Measurements from ENCODE around the gene TET3. TPM values are rescaled to one million over a fixed set of nuclear protein-coding genes. Genes with fewer than 3 reads are reported as not detected.

The TET3 gene
- total RNA-seq (ENCODE audit: unreplicated experiment): 92.4 TPM
- long read RNA-seq, partial matches to known transcripts: 0 of 3 reads
- long read RNA-seq, other reads (novel, unspliced or antisense): 3 of 3 reads

DNA sequence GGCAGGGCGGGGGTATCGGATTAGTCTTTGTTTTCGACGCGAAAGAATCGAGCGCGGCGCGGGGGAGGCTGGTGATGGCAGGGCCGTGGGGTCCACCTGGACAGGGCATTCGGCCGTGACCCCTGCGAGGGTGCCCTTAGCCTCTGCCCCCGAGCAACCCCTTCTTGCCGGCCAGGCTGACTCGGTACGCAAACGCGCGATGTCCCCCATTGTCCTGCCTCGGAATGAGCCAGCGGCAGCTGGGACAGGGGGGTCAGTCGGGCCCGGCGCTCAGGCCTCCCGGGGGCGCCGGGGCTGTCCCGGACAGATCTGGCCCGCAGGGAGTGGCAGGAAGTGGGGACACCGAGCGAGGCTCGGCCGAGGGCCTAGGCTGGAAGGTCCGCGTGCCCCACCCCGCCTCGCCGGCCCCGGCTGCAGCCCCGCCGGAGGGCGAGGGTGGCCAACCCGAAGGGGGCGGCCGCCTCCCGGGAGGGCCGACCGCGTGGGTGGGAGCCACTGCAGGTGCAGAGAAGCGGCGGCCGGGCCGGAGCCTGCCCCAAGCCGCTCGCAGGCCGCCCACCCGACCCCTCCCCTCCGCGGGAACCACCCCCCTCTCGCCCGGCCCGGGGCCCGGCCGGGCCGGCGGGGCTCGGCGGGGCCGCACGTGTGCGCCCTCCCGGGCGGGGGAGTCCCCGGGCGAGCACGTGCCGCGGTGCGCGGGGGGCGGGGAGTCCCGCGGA lies at the start of gene TET3:
TSS of gene TET3 (plus strand) at position 708 of the 719 bp plus-strand sequence. CDS start 1,494 bp downstream, outside the sequence.
- H3K27me3 Mint-ChIP-seq (ENCODE audit: unreplicated experiment): peaks cover 18% of the 10 kb centered on the region
- peak within 1 kb of the TSS; percentile 77 for H3K27ac Mint-ChIP-seq (ENCODE audit: unreplicated experiment)
- TF ChIP-seq, protein P1, sequence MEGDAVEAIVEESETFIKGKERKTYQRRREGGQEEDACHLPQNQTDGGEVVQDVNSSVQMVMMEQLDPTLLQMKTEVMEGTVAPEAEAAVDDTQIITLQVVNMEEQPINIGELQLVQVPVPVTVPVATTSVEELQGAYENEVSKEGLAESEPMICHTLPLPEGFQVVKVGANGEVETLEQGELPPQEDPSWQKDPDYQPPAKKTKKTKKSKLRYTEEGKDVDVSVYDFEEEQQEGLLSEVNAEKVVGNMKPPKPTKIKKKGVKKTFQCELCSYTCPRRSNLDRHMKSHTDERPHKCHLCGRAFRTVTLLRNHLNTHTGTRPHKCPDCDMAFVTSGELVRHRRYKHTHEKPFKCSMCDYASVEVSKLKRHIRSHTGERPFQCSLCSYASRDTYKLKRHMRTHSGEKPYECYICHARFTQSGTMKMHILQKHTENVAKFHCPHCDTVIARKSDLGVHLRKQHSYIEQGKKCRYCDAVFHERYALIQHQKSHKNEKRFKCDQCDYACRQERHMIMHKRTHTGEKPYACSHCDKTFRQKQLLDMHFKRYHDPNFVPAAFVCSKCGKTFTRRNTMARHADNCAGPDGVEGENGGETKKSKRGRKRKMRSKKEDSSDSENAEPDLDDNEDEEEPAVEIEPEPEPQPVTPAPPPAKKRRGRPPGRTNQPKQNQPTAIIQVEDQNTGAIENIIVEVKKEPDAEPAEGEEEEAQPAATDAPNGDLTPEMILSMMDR (IDR thresholded peaks at IDR 0.05; ENCODE audit: partially characterized antibody, unreplicated experiment): no peak
- peaks cover 4% of the 10 kb centered on the region for H3K36me3 Mint-ChIP-seq (ENCODE audit: unreplicated experiment)
- peak; percentile 67 for DNase-seq
- H3K4me3 Mint-ChIP-seq (ENCODE audit: unreplicated experiment): peak within 1 kb of the TSS; percentile 89
- H3K9me3 Mint-ChIP-seq (ENCODE audit: unreplicated experiment): peaks cover 4% of the 10 kb centered on the region
- peaks cover 34% of the 10 kb centered on the region for H3K4me1 Mint-ChIP-seq (ENCODE audit: low read depth, unreplicated experiment)

DNA sequence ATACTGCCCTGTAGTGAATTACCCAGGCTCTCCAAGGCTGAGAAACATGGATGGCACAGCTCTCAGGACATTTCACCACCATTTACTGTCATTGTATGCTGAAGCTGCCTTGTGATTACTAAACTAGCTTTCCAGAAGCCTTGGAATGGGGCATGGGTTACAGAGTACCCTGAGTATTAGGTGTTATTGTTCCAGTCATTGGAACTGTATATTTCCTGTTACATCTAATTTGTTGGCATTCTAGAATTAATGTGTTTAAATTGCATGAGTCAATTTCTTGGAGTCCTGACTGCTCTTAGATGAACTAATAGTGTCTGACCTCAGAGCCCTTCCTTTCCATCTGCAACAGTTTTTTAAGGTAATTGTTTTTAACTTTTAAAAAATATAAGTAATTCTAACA lies 49.1 kb upstream of the TET3 start:
- Mint-ChIP-seq H3K27ac (ENCODE audit: unreplicated experiment) (no peak overlapping the region), H3K4me1 (ENCODE audit: low read depth, unreplicated experiment) (peaks cover 3% of the 10 kb centered on the region), H3K4me3 (ENCODE audit: unreplicated experiment) (no peak overlapping the region), H3K36me3 (ENCODE audit: unreplicated experiment) (no peaks in the 10 kb centered on the region), H3K9me3 (ENCODE audit: unreplicated experiment) (no peaks in the 10 kb centered on the region), H3K27me3 (ENCODE audit: unreplicated experiment) (peaks cover 2% of the 10 kb centered on the region)
- DNase-seq: no peak
- TF ChIP-seq, protein P1 (IDR thresholded peaks at IDR 0.05; ENCODE audit: partially characterized antibody, unreplicated experiment): no peak

DNA sequence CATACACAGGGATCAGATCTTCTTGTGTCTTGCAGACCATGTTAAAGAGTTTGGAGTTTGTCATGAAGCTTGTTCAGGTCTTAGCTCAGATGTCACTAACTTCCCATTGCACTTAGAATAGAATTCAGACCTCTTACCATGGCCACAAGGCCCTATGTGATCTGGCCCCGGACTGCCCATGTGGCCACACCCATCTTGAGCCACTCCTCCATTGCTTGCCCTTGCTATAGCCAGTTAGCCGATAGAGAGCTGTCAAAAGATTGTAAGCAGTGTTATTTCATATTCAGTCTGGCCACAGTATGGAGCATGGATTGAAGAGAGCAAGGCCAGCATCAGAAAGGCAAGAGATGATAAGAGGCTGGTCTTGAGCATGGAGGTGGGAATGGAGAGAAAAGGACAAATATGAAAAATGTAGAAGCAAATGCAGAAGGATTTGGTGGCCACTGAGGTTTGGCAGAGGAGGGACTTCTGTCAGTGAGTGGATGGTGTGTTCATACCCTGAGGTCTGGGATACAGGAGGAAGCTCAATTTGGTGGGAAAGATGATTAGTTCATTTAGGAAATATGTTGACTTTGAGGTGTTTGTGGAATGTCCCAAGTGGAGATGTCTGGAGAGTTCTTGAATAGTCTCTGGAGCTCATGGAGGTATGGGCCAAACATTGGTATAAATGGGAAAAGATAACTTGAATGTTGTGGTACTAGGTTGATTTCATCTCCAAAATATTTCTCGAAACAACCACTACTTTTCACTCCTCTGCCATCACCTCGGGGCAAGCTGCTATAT lies 47.4 kb upstream of the TET3 start:
- H3K27me3 Mint-ChIP-seq (ENCODE audit: unreplicated experiment): peaks cover 2% of the 10 kb centered on the region
- H3K27ac Mint-ChIP-seq (ENCODE audit: unreplicated experiment): no peak overlapping the region
- H3K36me3 Mint-ChIP-seq (ENCODE audit: unreplicated experiment): no peaks in the 10 kb centered on the region
- no peak overlapping the region for H3K4me3 Mint-ChIP-seq (ENCODE audit: unreplicated experiment)
- TF ChIP-seq, protein P1 (IDR thresholded peaks at IDR 0.05; ENCODE audit: partially characterized antibody, unreplicated experiment): no peak
- no peak for DNase-seq
- no peaks in the 10 kb centered on the region for H3K9me3 Mint-ChIP-seq (ENCODE audit: unreplicated experiment)
- peaks cover 2% of the 10 kb centered on the region for H3K4me1 Mint-ChIP-seq (ENCODE audit: low read depth, unreplicated experiment)

DNA sequence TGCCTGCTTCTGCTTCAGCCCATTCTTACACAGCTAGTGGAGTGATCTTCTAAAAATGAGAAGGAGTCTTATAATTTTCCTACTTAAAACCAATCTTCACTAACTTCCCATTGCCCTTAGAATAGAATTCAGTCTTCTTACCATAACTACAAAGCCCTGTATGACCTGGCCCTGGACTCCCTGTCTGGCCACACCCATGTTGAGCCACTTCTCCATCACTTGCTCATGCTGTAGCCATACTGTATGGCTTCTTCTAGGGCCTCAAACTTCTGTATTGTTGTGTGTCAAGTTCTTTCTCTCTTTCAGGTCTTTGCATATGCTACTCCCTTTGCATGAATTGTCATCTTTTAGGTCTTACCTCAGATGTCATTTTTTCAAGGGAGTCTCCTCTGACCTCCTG lies 46.8 kb upstream of the TET3 start:
- H3K27ac Mint-ChIP-seq (ENCODE audit: unreplicated experiment): no peak overlapping the region
- H3K9me3 Mint-ChIP-seq (ENCODE audit: unreplicated experiment): no peaks in the 10 kb centered on the region
- H3K27me3 Mint-ChIP-seq (ENCODE audit: unreplicated experiment): peaks cover 2% of the 10 kb centered on the region
- H3K4me1 Mint-ChIP-seq (ENCODE audit: low read depth, unreplicated experiment): peaks cover 2% of the 10 kb centered on the region
- DNase-seq: no peak
- TF ChIP-seq, protein P1 (IDR thresholded peaks at IDR 0.05; ENCODE audit: partially characterized antibody, unreplicated experiment): no peak
- H3K4me3 Mint-ChIP-seq (ENCODE audit: unreplicated experiment): no peak overlapping the region
- no peaks in the 10 kb centered on the region for H3K36me3 Mint-ChIP-seq (ENCODE audit: unreplicated experiment)

All from glutamatergic neuron (in vitro differentiated cells).